Measurements from ENCODE around the gene HES5. TPM values are rescaled to one million over a fixed set of nuclear protein-coding genes. Genes with fewer than 3 reads are reported as not detected.

HES5 gene
- total and polyA plus RNA-seq, 2 donors (not counting 1 experiment from before 2014, with no cell fraction given) = not detected

DNA sequence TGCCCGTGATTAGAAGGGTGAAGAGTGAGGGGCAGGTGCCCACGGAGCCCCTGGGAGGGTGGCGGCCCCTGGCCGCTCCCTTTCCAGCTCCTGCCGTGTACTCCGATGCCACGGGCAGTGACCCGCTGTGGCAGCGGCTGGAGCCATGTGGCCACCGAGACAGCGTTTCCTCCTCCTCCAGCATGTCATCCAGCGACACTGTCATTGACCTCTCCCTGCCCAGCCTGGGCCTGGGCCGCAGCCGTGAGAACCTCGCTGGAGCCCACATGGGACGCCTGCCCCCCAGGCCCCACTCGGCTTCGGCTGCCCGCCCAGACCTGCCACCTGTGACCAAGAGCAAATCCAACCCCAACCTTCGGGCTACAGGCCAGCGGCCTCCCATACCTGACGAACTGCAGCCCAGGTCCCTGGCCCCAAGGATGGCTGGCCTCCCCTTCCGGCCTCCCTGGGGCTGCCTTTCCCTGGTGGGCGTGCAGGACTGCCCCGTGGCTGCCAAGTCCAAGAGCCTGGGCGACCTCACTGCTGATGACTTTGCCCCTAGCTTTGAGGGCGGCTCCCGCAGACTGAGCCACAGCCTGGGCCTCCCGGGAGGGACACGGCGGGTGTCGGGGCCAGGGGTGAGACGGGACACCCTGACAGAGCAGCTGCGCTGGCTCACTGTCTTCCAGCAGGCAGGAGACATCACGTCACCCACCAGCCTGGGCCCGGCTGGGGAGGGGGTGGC lies 25.7 kb downstream of the HES5 start:
- TF ChIP-seq, protein P1, sequence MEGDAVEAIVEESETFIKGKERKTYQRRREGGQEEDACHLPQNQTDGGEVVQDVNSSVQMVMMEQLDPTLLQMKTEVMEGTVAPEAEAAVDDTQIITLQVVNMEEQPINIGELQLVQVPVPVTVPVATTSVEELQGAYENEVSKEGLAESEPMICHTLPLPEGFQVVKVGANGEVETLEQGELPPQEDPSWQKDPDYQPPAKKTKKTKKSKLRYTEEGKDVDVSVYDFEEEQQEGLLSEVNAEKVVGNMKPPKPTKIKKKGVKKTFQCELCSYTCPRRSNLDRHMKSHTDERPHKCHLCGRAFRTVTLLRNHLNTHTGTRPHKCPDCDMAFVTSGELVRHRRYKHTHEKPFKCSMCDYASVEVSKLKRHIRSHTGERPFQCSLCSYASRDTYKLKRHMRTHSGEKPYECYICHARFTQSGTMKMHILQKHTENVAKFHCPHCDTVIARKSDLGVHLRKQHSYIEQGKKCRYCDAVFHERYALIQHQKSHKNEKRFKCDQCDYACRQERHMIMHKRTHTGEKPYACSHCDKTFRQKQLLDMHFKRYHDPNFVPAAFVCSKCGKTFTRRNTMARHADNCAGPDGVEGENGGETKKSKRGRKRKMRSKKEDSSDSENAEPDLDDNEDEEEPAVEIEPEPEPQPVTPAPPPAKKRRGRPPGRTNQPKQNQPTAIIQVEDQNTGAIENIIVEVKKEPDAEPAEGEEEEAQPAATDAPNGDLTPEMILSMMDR (conservative IDR thresholded peaks at IDR 0.05 in 1 of 2, IDR thresholded peaks at IDR 0.05 in 1 of 2; ENCODE audit: low read depth in 1 of 2, low read length in 2 of 2) = no peak
- peak; percentile 83 for TF ChIP-seq EZH2 (IDR thresholded peaks at IDR 0.05; ENCODE audit: low read length, missing control alignments)
- H3K36me3 ChIP-seq (ENCODE audit: control insufficient read depth, insufficient read depth, low read length) = peaks cover 2% of the 10 kb centered on the region
- no peaks in the 10 kb centered on the region for H3K9me3 ChIP-seq (ENCODE audit: control insufficient read depth, insufficient read depth, low read depth, low read length)
- H3K4me2 ChIP-seq (ENCODE audit: extremely low read depth, insufficient read depth, low read length) = no peak overlapping the region
- DNase-seq (ENCODE audit: low read depth in 2 of 2) = peak in 1 of 2 donors; percentile 37
- no peaks in the 10 kb centered on the region for H3K79me2 ChIP-seq (ENCODE audit: control insufficient read depth, insufficient read depth, low read length)
- no peaks in the 10 kb centered on the region for H4K20me1 ChIP-seq (ENCODE audit: control insufficient read depth, extremely low read depth, insufficient read depth, low read length)
- H2AFZ ChIP-seq (ENCODE audit: low read length) = no peak overlapping the region
- H3K27ac ChIP-seq (ENCODE audit: insufficient read depth, low read length) = no peak overlapping the region
- no peak overlapping the region for H3K9ac ChIP-seq (ENCODE audit: insufficient read depth, low read length)
- peaks cover 23% of the 10 kb centered on the region for H3K27me3 ChIP-seq (ENCODE audit: control insufficient read depth, insufficient read depth, low read length)
- H3K4me3 ChIP-seq (replicated peaks in 1 of 4; ENCODE audit: control extremely low read depth in 1 of 4, insufficient read depth in 1 of 4, low read depth in 3 of 4, low read length in 4 of 4) = no peak overlapping the region
- peaks cover 6% of the 10 kb centered on the region for H3K4me1 ChIP-seq (ENCODE audit: control insufficient read depth, extremely low read depth, insufficient read depth, low read length)

DNA sequence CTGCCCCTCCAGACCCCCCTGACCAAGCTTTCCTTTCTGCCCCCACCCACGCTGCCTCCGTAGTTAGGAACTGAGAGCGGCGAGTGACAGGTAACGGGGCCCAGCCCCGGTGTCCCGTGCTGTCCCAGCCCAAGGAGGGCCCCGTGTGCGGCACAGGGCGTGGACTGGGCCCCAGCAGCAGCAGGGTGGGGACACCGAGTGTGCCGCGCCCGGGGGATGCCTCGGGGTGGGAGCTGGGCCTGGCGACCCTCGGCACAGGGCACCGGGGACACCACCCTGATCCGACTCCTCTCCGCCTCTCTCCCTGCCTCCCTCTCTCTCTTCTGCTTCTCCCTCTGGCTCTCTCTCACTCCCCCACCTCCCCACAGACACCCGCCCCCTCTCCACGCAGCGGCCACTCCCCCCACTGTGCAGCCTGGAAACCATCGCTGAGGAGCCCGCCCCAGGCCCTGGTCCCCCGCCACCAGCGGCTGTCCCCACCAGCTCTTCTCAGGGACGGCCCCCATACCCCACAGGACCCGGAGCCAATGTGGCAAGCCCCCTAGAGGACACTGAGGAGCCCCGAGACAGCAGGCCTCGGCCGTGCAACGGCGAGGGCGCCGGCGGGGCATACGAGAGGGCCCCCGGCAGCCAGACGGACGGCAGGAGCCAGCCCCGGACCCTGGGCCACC lies 26.4 kb downstream of the HES5 start:
- Histone ChIP-seq H3K27ac (ENCODE audit: insufficient read depth, low read length) (no peak overlapping the region), H3K4me2 (ENCODE audit: extremely low read depth, insufficient read depth, low read length) (no peak overlapping the region), H2AFZ (ENCODE audit: low read length) (no peak overlapping the region), H3K9me3 (ENCODE audit: control insufficient read depth, insufficient read depth, low read depth, low read length) (no peaks in the 10 kb centered on the region), H3K4me1 (ENCODE audit: control insufficient read depth, extremely low read depth, insufficient read depth, low read length) (peaks cover 6% of the 10 kb centered on the region), H3K36me3 (ENCODE audit: control insufficient read depth, insufficient read depth, low read length) (no peaks in the 10 kb centered on the region), H3K27me3 (ENCODE audit: control insufficient read depth, insufficient read depth, low read length) (peaks cover 23% of the 10 kb centered on the region), H3K79me2 (ENCODE audit: control insufficient read depth, insufficient read depth, low read length) (no peaks in the 10 kb centered on the region), H3K4me3 (replicated peaks in 1 of 4; ENCODE audit: control extremely low read depth in 1 of 4, insufficient read depth in 1 of 4, low read depth in 3 of 4, low read length in 4 of 4) (no peak overlapping the region), H4K20me1 (ENCODE audit: control insufficient read depth, extremely low read depth, insufficient read depth, low read length) (no peaks in the 10 kb centered on the region), H3K9ac (ENCODE audit: insufficient read depth, low read length) (no peak overlapping the region)
- no peak for DNase-seq (ENCODE audit: low read depth in 2 of 2)
- no peak for TF ChIP-seq EZH2 (IDR thresholded peaks at IDR 0.05; ENCODE audit: low read length, missing control alignments)
- TF ChIP-seq, protein P1 (conservative IDR thresholded peaks at IDR 0.05 in 1 of 2, IDR thresholded peaks at IDR 0.05 in 1 of 2; ENCODE audit: low read depth in 1 of 2, low read length in 2 of 2) = no peak

DNA sequence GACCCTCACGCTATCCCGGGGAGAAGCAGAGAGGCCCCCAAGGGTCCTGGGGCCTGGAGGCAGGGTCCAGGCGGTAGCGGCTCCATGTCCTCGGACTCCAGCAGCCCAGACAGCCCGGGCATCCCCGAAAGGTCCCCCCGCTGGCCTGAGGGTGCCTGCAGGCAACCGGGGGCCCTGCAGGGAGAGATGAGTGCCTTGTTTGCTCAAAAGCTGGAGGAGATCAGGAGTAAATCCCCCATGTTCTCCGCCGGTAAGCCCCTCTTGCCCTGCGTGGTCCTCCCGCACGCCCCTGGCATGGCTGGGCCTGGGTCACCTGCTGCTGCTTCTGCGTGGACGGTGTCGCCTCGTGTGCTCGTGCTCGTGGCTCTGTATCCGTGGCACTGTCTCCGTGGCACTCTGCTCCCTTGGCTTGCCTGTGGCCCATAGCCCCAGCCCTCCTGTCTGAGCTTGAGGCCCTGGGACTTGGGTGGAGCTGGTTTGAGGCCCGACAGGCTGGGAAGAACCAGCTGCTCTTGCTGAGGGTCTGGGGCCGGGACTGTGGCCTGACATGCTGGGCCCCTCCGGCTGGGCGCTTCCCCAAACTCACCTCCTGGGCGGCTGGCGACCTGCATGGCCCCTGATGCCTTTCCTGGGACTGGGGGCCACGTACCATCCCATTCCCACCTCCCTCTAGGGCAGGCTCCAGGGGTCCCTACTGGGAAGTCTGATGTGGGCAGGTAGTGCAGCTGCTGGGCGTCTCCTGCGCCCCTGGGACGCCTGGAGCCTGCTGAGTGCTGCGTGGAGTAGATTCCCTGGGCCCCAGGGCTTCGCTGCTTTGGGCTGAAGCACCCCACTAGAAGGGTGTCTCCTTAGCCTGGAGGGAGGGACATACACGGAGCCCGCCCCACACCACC lies 27.2 kb downstream of the HES5 start:
- no peaks in the 10 kb centered on the region for H4K20me1 ChIP-seq (ENCODE audit: control insufficient read depth, extremely low read depth, insufficient read depth, low read length)
- H3K4me3 ChIP-seq (replicated peaks in 1 of 4; ENCODE audit: control extremely low read depth in 1 of 4, insufficient read depth in 1 of 4, low read depth in 3 of 4, low read length in 4 of 4) = no peak overlapping the region
- no peak overlapping the region for H3K27ac ChIP-seq (ENCODE audit: insufficient read depth, low read length)
- H3K9ac ChIP-seq (ENCODE audit: insufficient read depth, low read length) = no peak overlapping the region
- no peaks in the 10 kb centered on the region for H3K79me2 ChIP-seq (ENCODE audit: control insufficient read depth, insufficient read depth, low read length)
- no peaks in the 10 kb centered on the region for H3K9me3 ChIP-seq (ENCODE audit: control insufficient read depth, insufficient read depth, low read depth, low read length)
- TF ChIP-seq, protein P1 (conservative IDR thresholded peaks at IDR 0.05 in 1 of 2, IDR thresholded peaks at IDR 0.05 in 1 of 2; ENCODE audit: low read depth in 1 of 2, low read length in 2 of 2) = no peak
- TF ChIP-seq EZH2 (IDR thresholded peaks at IDR 0.05; ENCODE audit: low read length, missing control alignments) = no peak
- peaks cover 6% of the 10 kb centered on the region for H3K4me1 ChIP-seq (ENCODE audit: control insufficient read depth, extremely low read depth, insufficient read depth, low read length)
- no peak overlapping the region for H3K4me2 ChIP-seq (ENCODE audit: extremely low read depth, insufficient read depth, low read length)
- no peak for DNase-seq (ENCODE audit: low read depth in 2 of 2)
- peaks cover 23% of the 10 kb centered on the region for H3K27me3 ChIP-seq (ENCODE audit: control insufficient read depth, insufficient read depth, low read length)
- H3K36me3 ChIP-seq (ENCODE audit: control insufficient read depth, insufficient read depth, low read length) = no peaks in the 10 kb centered on the region
- H2AFZ ChIP-seq (ENCODE audit: low read length) = no peak overlapping the region

Data from fibroblast of lung (primary cell).